Breast epithelium (tissue), 3 donors: ENCODE data around the gene KLF1.

Source experiments
- POLR2A ChIP-seq: fragments of 450-650 bp; IDR thresholded peaks from one replicate; pipeline ENCODE4 v1.6.1; 2016; ENCODE audit warnings: antibody characterized with exemption, mild to moderate bottlenecking, moderate library complexity
- TF ChIP-seq, protein P1 (sequence below), 3 donors: fragments of 450-650 bp; IDR thresholded peaks; one replicate each; pipeline ENCODE4 v1.5.1; 2016 to 2017; ENCODE audit warnings: antibody characterized with exemption in 3 of 3, mild to moderate bottlenecking in 3 of 3, moderate library complexity in 3 of 3

DNA sequence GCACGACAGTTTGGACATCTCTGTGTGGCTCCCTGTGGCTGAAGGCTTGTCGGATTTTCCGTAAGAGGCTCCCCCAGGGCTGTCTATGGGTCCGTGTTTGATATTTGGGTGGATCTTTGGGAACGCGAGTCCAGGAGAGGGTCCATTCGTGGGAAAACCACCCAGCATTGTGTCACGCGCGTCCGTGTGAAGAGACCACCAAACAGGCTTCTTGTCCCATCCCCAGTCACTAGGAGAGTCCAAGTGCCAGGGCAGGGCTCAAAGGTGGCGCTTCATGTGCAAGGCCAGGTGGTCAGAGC, 2.4 kb downstream of the KLF1 start:
- TF ChIP-seq, protein P1, sequence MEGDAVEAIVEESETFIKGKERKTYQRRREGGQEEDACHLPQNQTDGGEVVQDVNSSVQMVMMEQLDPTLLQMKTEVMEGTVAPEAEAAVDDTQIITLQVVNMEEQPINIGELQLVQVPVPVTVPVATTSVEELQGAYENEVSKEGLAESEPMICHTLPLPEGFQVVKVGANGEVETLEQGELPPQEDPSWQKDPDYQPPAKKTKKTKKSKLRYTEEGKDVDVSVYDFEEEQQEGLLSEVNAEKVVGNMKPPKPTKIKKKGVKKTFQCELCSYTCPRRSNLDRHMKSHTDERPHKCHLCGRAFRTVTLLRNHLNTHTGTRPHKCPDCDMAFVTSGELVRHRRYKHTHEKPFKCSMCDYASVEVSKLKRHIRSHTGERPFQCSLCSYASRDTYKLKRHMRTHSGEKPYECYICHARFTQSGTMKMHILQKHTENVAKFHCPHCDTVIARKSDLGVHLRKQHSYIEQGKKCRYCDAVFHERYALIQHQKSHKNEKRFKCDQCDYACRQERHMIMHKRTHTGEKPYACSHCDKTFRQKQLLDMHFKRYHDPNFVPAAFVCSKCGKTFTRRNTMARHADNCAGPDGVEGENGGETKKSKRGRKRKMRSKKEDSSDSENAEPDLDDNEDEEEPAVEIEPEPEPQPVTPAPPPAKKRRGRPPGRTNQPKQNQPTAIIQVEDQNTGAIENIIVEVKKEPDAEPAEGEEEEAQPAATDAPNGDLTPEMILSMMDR (IDR thresholded peaks at IDR 0.05), result no peak
- no peak for TF ChIP-seq POLR2A
